Measurements from ENCODE around the gene GPX3.

The GPX3 gene

DNA sequence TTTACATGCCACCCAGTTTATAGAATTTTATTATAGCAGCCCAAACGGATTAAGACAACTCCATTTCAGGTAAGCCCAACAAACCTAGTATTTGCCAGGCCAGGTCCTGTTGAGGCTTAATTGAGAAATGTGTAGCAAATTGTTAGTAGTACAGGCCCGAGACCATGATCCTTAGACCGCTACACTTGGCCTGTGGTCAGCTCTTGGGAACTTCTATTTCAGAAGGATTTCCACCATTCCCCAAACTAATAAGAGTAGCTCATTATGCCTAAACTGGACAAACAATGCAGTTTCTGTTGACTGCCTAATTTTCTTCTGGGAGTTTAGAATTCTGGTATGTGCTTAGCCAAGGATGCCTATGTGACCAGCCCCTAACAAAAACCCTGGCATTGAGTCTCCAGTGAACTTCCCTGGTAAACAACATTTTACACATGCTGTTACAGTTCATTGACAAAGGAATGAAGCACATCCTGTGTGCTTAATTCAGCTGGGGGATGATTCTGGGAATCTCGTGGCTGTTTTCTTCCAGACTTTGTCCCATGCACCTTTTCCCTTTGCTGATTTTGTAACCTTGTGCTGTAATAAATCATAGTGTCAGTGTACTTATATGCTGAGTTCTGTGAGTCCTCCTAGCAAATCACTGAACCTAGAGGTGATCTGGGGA is 5.6 kb upstream of the GPX3 start:
- DNase-seq (ENCODE audit: low spot score), result no peak

DNA sequence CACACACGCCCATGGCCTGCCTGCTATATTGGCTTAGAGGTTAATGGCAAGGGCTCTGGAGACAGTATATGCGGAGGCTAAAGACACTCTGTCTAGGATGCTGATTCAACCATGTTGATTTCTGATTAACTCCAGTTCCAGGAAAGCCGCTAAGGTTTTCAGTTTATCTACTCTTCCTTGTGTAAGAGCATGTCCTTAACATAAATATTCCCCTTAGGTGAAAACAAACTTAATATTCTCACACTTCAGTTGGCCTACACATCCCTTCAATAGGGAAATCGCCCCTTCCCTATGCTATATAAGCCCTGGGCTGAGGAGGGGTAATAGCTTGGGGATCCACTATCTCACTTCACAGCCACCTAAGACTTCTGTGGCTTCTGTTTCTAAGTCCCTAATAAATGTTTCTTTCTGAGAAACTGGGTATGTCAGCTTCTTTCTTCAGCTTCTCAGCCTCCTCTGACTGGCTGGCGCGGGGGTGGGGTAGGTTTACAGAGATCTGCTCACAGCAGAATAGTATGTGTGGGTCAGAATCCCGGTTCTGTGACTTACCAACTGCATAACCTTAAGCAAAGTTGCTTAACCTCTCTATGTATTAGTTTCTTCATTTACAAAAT is 4.3 kb upstream of the GPX3 start:
- DNase-seq (ENCODE audit: low spot score), result no peak

DNA sequence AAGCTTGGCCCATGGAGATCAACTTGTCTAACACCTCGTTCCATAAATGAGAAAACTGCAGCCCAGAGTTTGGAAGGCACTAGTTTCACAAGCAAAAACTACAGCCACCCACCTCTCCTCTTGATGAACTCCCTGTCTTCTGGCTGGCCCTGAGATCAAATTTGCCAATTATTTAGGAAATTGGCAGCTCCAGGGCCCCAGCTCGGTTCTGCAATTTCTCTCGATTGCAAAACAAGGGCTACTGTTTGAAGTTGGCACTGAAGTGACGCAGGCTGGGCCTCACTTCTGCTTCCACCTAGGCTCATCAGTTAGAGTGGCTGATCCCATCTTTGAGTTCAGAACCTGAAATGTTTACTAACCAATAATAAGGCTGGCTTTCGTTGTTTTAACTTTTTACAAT is 3.7 kb upstream of the GPX3 start:
- no peak for DNase-seq (ENCODE audit: low spot score)

DNA sequence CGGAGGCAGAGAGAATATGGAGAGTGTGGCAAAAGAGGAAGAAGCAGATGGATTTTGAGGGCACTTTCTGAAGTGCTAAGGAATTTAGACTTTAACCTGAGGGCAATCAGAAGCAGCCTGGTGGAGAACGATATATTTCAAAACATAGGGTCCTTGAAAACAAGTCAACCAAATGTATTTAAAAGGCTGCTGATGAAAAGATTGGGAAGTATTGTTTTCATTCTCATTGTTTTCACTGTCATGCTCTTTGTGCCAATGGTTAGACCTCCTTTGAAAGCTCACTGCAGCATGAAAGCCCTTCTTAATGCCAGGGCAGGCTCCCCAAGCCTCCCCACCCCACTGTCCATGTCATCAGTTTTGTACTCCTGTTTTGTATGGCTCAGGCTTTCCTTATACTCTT is 2.5 kb upstream of the GPX3 start:
- DNase-seq (ENCODE audit: low spot score), result no peak

DNA sequence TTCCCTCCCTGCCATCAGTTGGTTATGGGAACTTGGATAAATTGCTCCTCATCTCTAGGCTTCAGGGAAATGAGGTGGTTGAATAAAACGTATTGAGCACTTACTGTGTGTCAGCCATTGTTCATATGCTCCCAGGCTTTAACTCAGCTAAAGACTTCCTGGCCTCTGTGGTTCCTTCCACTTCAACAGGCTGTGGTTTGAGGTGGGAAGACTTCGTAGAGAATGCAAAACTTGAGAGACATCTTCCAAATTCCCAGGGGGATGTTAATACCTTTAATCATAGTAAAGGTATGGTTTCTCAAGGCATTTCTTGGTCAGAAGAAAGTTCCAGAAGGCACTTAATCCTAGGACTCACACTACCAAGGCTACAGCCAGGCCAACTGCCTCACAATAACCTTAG is 1.5 kb upstream of the GPX3 start:
- no peak for DNase-seq (ENCODE audit: low spot score)

DNA sequence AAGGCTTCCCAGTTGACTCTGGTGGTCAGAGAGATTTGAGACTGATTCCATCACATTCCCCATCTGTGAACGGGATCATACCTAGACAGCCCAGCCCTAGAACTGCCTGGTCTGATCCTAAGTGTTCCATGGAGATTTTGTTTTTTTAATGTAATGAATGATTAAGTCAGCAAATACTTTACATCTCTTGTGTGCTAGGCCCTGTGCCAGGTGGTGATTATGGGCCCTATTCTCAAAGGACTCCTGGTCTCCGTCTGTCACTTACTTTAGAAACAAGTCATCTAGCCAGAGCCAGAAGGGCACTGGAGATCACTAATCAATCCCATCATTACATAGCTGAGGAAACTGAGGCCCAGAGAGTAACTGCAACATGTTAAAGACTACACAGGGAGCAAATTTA is 1.1 kb upstream of the GPX3 start:
- DNase-seq (ENCODE audit: low spot score), result no peak

DNA sequence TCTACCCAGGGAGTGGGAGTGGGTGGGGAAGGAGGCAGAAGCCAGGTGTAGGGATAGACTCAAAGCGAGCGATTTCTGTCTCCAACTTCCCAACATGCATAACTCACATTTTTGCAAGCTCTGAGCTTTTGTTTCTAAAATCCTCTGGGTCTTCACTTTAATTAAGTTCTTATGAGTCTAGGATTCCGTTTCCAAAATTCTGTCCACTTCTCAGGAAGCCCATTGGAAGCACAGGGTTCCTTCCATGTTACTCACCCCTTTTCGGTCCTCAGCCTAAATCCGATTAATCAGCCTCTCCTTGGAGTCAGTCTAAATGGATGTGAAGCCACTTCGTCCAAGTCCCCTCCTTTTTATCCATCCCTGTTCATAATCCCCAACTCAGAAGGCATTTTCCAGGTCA is 1.4 kb downstream of the GPX3 start:
- DNase-seq (ENCODE audit: low spot score), result no peak

DNA sequence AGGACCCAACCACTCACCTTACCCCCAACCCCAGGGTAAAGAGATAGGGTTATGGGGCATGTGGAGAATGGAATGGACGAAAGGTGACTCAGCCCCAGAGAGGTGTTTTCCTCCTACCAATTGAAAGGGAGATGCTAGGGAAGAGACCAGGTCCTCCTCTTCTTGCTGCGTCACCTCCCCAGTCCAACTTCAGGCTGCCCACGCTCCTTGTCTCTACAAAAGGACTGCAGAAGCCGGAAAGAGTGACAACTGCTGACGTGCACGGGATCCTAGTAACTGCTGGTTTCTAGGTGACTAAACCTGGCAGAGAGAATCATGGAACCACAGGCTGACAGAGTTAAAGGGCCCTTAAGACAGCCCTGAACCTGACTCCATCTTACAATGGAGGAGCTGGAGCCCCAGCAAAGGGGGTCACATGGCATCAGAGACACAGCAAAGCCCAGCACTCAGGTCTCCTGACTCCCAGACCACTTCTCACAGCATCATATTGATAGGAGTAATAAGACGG is 2.2 kb downstream of the GPX3 start:
- DNase-seq (ENCODE audit: low spot score), result peak; percentile 57

DNA sequence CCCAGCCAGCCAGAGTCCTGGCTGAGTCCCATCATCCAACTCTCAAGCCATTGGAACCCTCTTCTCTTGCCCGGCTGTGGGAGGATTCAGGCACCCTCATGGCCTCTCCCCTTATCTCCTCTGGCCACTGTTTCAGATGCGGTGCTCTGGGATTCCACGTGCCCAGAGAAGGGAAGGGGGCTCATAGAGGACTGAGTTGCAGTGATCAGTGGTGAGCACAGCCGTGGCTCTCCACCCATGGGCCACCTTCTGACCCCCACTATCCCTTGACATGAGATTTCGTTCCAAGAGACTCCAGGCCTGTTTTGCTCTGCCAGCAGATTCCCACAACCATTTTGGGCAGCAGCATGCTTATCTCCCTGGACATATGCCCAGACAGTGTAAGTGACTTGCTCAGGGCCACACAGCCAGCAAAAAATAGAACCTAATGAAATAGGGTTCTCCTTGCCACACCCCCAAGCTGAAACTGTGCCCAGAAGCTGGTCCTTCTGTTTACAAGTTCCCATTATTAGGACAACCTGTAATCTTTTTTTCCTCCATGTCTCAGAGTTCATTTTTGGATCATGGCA is 2.7 kb downstream of the GPX3 start:
- DNase-seq (ENCODE audit: low spot score), result no peak

DNA sequence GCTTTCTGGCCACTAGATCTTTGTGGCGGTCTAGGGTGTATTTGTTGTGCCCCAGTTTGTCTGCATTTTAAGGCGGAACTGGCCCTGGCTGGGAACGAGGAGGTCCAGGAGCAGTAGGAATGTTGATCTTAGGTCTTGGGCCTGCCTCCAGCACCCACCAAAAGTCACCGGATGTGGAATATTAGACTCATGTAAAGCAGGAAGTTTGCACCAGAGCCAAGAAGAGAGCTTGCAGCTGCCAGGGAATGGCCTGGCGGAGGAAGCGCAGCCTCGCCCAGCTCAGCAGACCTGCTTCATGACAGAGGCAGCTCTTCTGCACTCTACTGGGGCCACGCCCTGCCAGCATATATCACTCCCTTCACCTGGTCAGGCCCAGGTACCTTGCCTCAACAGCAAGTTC is 3.3 kb downstream of the GPX3 start:
- DNase-seq (ENCODE audit: low spot score), result no peak

DNA sequence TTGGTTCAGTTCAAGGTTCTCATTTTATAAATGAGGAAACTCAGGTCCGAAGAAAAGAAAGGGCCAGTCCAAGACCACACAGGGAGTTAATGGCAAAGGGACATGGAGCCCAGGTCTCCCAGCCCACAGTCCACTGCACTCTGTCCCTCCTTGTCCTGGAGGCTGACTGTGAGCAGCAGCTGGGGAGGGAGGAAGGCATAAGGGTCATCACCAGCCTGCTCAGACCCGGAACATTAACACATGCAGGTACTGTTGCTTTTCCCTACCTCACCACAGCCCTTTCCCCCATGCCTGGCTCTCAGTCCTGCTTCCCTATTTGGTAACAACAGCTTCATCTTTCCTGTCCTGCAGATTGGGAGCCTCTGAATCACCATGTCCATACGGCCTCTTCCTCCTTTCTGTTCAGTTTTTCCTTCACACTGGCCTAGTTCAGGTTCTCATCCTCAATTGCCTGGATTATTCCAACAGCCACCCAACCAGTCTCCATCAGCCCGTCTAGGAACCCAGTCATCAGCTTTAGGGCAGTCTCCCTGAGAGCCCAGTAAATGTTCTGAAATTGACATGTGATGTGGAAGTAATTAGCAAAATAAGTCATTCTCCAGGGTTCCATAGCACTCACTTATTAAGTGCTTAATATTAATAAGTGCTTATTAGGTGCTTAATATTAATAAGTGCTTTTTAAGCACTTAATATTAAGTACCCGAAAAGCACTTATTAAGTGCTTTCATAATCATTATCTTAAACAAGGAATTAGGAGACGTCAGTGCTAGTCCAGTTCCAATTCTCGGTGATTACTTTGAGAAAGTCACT is 4.3 kb downstream of the GPX3 start:
- no peak for DNase-seq (ENCODE audit: low spot score)

DNA sequence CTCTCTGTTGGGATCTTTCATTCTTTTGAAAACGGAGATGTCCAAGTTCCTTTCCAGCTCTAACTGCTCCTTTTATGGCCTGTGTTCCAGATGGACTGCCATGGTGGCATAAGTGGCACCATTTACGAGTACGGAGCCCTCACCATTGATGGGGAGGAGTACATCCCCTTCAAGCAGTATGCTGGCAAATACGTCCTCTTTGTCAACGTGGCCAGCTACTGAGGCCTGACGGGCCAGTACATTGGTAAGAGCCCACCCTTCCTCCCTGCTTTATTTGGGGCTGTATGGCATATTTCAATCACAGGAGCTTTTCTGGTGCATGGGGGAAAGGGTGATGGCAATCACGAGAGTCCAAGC is 4.8 kb downstream of the GPX3 start:
- DNase-seq (ENCODE audit: low spot score), result no peak

DNA sequence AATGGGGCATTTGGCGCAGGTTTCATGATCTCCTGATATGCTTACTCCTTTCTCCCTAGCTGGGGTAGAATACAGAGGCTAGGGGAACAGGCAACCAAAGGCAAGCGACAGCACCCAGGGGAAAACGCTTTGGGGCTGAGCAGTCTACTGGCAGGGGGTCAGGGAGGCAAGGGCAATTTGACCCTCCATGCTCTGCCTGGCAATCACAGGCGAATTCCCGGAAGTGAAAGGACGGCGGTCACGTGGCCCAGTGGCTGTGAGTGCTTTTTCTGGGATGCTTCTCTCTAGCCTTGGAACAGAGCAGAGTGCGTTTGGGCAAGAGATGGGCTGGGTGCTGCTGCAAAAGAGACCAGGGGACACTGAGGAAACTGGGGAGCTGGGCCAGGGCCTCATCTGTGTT is 5.7 kb downstream of the GPX3 start:
- no peak for DNase-seq (ENCODE audit: low spot score)

DNA sequence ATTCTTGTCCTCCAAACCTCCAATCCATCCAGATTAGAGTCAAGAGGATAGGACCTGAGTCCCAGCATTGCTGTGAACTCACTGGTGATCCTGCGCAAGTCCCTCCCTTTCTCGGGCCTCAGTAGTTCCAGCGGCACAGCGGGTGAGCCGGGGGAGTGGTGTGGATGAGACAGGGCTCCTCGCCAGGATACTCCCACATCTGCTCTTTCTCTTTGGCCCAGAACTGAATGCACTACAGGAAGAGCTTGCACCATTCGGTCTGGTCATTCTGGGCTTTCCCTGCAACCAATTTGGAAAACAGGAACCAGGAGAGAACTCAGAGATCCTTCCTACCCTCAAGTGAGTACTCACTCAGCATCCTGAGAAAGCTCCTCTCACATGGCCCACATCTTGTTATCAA is 6.3 kb downstream of the GPX3 start:
- DNase-seq (ENCODE audit: low spot score), result no peak

DNA sequence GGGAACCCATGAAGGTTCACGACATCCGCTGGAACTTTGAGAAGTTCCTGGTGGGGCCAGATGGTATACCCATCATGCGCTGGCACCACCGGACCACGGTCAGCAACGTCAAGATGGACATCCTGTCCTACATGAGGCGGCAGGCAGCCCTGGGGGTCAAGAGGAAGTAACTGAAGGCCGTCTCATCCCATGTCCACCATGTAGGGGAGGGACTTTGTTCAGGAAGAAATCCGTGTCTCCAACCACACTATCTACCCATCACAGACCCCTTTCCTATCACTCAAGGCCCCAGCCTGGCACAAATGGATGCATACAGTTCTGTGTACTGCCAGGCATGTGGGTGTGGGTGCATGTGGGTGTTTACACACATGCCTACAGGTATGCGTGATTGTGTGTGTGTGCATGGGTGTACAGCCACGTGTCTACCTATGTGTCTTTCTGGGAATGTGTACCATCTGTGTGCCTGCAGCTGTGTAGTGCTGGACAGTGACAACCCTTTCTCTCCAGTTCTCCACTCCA is 7.6 kb downstream of the GPX3 start:
- DNase-seq (ENCODE audit: low spot score), result no peak

DNA sequence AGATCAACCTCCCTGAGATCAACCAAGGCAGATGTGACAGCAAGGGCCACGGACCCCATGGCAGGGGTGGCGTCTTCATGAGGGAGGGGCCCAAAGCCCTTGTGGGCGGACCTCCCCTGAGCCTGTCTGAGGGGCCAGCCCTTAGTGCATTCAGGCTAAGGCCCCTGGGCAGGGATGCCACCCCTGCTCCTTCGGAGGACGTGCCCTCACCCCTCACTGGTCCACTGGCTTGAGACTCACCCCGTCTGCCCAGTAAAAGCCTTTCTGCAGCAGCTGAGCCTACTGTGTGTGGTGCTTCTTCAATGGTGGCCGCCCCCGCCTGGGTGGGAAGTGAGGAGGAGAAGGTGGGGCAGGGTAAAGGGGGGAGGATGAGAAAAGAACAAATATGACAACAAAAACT is 8.3 kb downstream of the GPX3 start:
- no peak for DNase-seq (ENCODE audit: low spot score)

DNA sequence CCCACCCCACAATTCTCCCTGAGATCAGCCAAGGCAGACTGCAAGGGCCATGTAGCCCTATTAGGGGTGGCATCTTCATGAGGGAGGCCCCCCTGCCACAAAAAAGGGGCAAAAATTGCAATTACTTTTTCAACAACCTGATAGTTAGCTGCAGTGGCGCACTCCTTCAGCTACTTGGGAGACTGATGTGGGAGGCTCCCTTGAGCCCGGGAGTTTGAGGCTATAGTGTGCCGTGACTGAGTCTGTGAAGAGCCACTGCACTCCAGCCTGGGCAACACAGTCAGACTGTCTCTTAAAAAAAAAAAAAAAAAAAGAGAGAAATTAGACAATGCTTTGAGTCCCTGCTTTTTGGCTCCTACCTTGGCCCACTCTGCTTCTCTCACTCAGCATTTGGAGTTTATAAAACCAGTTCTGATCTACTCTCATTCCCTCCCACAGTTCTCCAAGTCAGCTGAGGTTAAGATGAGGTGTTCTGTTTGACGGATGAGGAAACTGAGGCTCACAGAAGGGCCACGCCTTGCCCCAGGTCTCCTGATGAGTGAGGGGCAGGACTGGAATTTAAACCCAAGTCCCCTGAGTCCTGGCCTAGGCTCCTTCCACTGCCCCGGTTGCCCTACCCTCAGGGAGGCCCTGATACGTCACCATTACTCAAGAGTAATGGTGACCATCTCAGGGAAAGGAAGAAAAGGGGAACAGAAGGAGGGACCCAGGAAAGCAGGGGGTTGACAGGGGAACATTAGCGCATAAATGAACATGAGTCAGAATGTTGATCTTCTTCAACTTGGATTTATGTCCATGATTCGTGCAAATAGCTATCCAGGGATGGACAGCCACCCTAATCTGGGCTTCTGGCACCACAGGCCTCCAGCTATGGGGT is 9.0 kb downstream of the GPX3 start:
- DNase-seq (ENCODE audit: low spot score), result no peak

DNA sequence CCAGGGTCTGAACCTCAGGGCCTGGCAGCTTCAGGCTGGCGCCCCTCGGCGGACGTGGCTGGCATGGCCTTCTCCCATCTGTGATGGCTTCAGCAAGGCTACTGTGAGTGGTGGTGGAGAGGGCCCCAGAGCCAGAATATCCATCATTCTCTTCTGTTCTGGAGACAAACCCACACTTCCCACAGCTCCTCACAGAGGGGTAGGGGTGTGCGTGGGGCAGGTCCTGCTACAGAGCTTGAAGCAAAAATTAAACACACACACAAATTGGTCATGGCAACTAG is 9.6 kb downstream of the GPX3 start:
- no peak for DNase-seq (ENCODE audit: low spot score)

DNA sequence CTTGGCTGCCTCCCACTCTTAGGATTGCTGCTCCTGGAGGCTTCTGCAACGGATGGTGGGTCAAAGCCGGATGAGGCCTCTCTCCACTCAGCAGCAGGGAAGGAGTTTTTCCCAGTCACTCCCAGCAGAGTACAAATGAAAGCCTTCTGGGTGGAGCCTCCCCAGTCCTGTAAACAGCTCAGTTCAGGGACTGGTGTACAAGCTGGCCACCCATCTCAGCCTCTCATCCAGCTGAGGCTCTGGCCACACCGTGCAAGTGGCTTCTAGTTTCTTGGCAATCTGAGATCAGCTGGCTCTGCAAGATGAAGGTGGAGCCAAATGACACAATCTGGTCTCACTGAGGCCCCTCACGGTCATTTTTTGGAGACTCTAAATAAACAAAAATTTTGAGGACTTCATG is 10.0 kb downstream of the GPX3 start:
- no peak for DNase-seq (ENCODE audit: low spot score)

DNA sequence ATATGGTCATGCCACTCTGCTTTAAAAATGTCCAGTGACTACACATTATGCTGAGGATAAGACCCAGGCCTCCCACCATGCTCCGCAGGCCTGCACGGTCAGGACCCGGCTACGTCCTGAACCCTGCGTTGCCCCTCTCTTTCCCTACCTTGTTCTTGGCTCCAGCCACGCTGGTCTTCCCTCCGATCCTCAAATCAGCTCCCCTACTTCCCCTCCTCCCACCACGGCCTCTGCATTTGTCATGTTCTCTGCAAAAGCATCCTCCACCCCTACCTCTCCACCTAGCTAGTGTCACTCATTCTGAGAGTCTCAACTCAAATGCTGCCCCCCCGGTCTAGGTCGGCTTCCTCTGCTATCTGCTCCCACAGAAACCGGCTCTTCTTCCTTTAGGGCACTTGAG is 11.2 kb downstream of the GPX3 start:
- DNase-seq (ENCODE audit: low spot score), result no peak

DNA sequence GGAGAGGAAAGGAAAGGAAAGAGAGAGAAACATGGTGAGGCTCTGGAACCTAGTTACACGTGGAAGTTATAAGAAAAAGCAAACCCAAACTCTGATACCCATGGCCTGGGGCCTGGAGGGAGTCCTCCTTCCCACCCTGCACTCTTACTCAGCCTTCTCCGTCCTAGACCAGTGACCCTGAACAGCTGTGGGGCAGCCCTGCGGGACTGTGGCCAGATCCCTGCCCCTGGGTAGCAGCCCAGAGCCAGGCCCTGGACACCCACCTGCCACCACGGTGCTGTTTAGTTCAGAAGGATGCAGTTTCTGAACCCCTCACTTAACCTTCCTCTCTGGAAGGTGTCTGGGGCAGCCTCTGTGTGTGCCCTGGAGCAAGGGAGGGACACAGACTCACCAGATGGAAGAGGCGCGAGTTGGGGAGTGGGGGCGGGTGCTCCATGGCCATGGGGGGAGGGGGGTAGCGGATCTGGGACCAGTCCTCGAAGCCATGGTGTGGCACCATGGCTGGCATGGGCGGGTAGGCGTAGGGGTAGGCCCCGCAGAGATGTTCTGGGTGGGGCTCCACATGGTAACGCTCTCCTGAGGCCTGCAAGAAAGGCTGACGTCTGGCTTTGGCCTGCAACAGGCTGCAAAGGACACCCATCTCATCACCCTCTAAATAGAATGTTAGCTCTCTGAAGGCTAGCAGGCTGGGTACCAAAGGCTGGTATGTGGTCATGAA is 13.0 kb downstream of the GPX3 start:
- no peak for DNase-seq (ENCODE audit: low spot score)
